Large intestine (tissue), 3 donors: ENCODE results near the gene SERPINA9. TPM values are rescaled to one million over a fixed set of nuclear protein-coding genes. Genes with fewer than 3 reads are reported as not detected.

ENCODE experiments used
- DNase-seq, 2 donors: peaks; one replicate each; pipeline versions ENCODE4 v3.0.0 to v3.0.0-alpha.2; 2013
- H3K27ac ChIP-seq: one replicate; pipeline ENCODE4 v1.5.1; 2013; ENCODE audit warnings: low read length
- H3K27me3 ChIP-seq: 2 replicates; pipeline ENCODE4 v1.6.1; 2013; ENCODE audit warnings: low read length; ENCODE audit not compliant: control insufficient read depth, insufficient read depth
- H3K36me3 ChIP-seq: 2 replicates; pipeline ENCODE4 v1.6.1; 2013; ENCODE audit warnings: low read length; ENCODE audit not compliant: control insufficient read depth, insufficient read depth
- H3K4me1 ChIP-seq: one replicate; pipeline ENCODE4 v1.6.1; 2013; ENCODE audit warnings: low read length; ENCODE audit not compliant: control insufficient read depth, insufficient read depth
- H3K4me3 ChIP-seq: one replicate; pipeline ENCODE4 v1.5.1; 2013; ENCODE audit warnings: low read length
- H3K9me3 ChIP-seq: one replicate; pipeline ENCODE4 v1.6.1; 2013; ENCODE audit warnings: mild to moderate bottlenecking, low read depth, low read length, moderate library complexity; ENCODE audit not compliant: control insufficient read depth
- WGBS: methylation state at CpG from one replicate; pipeline ENCODE4 v1.1.5; 2013; ENCODE audit warnings: low lambda C conversion rate; ENCODE audit not compliant: insufficient coverage; 5-methylcytosine and 5-hydroxymethylcytosine counted together
- polyA plus RNA-seq: library from polyadenylated mRNA; unstranded; fragments of 120-200 nt; gene quantifications from one replicate; pipeline ENCODE4 v1.2.1, GENCODE V29; 2013

SERPINA9 gene
- polyA plus RNA-seq, 1 donor, result not detected

DNA sequence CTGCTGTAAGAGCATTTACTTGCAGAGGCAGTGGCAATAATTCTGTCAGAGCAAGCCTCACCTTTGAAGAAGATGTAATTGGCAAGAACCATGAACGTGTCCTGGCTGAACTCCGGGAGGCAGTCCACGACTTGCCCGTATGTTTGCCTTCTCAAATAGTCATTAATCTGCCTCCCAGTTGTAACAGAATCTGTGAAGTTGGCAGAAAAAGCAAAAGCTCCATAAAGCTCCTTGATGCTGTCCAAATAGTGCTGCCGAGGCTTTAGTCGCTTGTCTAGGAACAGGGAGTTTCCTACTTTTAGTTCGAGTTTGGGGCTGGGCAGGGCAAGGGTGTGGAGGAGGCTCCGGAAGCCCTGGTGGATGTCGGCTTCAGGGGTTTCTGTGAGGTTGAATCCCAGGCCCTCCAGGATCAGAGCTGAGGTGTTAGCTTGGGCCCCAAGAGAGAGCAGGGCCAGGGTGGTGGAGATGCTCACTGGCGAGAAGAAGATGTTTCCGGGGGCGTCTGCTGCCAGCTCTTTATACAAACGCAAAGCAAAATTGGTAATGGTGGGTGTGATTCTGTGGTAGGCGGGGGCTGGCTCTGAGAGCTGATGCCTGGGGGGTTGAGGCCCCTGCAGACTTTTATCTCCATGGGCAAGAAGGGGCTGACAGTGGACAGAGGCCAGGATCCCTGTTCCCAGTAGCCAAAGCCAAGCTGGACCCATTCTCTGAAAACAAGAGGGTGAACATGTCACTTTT is 27.8 kb downstream of the SERPINA9 start:
- WGBS, result no CpG with 5 or more reads among the region's 14 CpGs
- H3K27me3 ChIP-seq, result peaks cover 6% of the 10 kb centered on the region
- peaks cover 5% of the 10 kb centered on the region for H3K4me1 ChIP-seq
- H3K36me3 ChIP-seq, result no peaks in the 10 kb centered on the region
- H3K4me3 ChIP-seq, result no peak overlapping the region
- DNase-seq, result no peak
- H3K9me3 ChIP-seq, result no peaks in the 10 kb centered on the region
- H3K27ac ChIP-seq, result no peak overlapping the region

DNA sequence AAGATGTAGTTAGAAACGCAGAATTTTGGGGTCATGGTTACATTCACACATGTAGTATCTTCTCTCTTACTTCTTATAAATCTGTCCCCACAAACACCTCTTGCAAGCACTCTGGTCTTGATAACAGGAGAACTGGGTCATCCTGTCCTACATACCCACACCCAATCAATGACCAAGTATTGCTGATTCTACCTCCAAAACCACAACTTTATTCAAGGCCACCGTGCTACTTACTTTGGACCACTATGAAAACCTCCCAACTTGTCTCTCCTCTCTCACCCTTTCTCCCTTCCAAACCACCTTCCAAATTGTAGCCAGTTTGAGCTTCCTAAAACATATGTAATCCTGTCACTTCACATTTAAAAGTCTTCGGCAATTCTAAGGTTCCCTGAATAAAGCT is 28.8 kb downstream of the SERPINA9 start:
- peaks cover 6% of the 10 kb centered on the region for H3K27me3 ChIP-seq
- no peaks in the 10 kb centered on the region for H3K36me3 ChIP-seq
- peaks cover 5% of the 10 kb centered on the region for H3K4me1 ChIP-seq
- 100% methylated on average over 1 of the region's 3 CpGs for WGBS
- H3K4me3 ChIP-seq, result no peak overlapping the region
- no peak for DNase-seq
- H3K9me3 ChIP-seq, result no peaks in the 10 kb centered on the region
- H3K27ac ChIP-seq, result no peak overlapping the region

DNA sequence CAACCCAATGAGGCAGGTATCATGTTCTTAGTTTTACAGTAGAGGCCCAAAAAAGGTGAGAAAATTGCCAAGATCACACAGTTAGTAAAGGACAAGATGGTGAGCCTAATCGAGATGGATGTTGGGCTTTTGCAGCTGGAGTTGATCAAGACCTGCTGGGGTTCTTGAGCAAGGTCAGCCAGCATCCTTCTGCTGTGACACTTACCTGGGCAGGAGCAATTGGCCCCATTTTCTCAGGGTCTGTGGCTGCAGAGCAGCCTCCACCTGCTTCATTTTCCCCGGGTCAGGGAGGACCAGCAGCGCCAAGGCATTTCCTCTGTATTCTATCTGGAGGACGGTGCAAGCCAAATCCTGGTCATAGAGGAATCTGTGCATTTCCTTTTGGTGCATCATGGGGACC is 29.9 kb downstream of the SERPINA9 start:
- DNase-seq, result no peak
- Histone ChIP-seq H3K4me3 (no peak overlapping the region), H3K9me3 (no peaks in the 10 kb centered on the region), H3K36me3 (no peaks in the 10 kb centered on the region), H3K27me3 (peaks cover 6% of the 10 kb centered on the region), H3K4me1 (peaks cover 5% of the 10 kb centered on the region), H3K27ac (no peak overlapping the region)
- no CpG with 5 or more reads among the region's 4 CpGs for WGBS

DNA sequence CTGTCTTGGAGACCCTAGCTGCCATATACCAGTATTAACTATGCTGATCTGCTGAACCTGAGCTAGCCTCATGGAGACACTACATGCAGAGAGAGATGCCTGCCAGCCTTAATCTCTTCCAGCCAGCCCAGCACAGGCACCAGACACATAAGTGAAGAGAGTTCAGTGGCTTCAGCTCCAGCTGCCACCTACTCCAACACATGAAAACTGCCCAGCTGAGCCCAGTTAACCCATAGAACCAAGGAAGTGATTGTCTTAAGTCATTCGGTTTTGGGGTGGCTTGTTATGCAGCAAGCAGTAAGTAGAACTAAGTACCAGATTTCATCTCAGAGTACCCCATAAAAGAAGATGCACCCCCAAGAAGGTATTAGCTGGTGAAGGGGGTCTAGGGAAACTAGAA is 31.0 kb downstream of the SERPINA9 start:
- Histone ChIP-seq H3K27me3 (peaks cover 6% of the 10 kb centered on the region), H3K27ac (no peak overlapping the region), H3K4me1 (no peaks in the 10 kb centered on the region), H3K9me3 (no peaks in the 10 kb centered on the region), H3K4me3 (no peak overlapping the region), H3K36me3 (no peaks in the 10 kb centered on the region)
- DNase-seq, result no peak
- WGBS, result 83% methylated on average over 1 of the region's 1 CpG

GRCh38 chr14:94441531-94442205 is 34.3 kb downstream of the SERPINA9 start:
- DNase-seq, result no peak
- no peaks in the 10 kb centered on the region for H3K36me3 ChIP-seq
- H3K9me3 ChIP-seq, result no peaks in the 10 kb centered on the region
- no peaks in the 10 kb centered on the region for H3K4me1 ChIP-seq
- H3K27me3 ChIP-seq, result no peaks in the 10 kb centered on the region
- no peak overlapping the region for H3K27ac ChIP-seq
- H3K4me3 ChIP-seq, result no peak overlapping the region
- WGBS, result 95% methylated on average over 2 of the region's 12 CpGs

GRCh38 chr14:94441130-94441529 is 34.9 kb downstream of the SERPINA9 start:
- no peak overlapping the region for H3K4me3 ChIP-seq
- H3K27ac ChIP-seq, result no peak overlapping the region
- H3K9me3 ChIP-seq, result no peaks in the 10 kb centered on the region
- no peak for DNase-seq
- H3K36me3 ChIP-seq, result no peaks in the 10 kb centered on the region
- WGBS, result 100% methylated on average over 1 of the region's 4 CpGs
- no peaks in the 10 kb centered on the region for H3K27me3 ChIP-seq
- no peaks in the 10 kb centered on the region for H3K4me1 ChIP-seq

GRCh38 chr14:94439453-94440057 is 36.4 kb downstream of the SERPINA9 start:
- WGBS, result no CpG with 5 or more reads among the region's 5 CpGs
- no peaks in the 10 kb centered on the region for H3K9me3 ChIP-seq
- H3K36me3 ChIP-seq, result no peaks in the 10 kb centered on the region

DNA sequence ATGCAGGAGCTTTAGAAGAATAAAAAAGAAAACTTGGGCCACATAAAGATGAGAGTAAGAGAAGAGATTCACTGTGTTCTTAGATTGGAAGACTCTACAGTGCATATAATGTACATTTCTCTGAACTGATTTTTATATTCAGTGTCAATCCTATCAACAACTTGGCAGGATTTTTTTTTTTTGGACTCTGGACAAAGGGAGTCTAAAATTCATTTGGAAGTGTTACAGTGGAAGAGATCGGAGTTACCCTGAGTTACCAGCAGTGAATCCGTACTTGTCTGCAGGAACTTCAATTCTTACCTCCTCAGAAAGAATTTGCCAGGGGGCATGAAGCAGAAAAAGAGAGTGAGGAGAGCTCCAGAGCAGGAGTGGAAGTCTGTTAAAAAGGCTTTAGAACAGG is 47.4 kb downstream of the SERPINA9 start:
- no CpG with 5 or more reads among the region's 2 CpGs for WGBS
- H3K9me3 ChIP-seq, result no peaks in the 10 kb centered on the region

More at GRCh38 chr14:94439453-94440057, 36.4 kb downstream of the SERPINA9 start:
- DNase-seq, result no peak
- H3K27me3 ChIP-seq, result no peaks in the 10 kb centered on the region
- H3K27ac ChIP-seq, result no peak overlapping the region
- no peaks in the 10 kb centered on the region for H3K4me1 ChIP-seq
- H3K4me3 ChIP-seq, result no peak overlapping the region

GRCh38 chr14:94427016-94427613 is 48.9 kb downstream of the SERPINA9 start:
- WGBS, result 70% methylated on average over 8 of the region's 9 CpGs
- DNase-seq, result no peak
- no peaks in the 10 kb centered on the region for H3K4me1 ChIP-seq
- peaks cover 3% of the 10 kb centered on the region for H3K27me3 ChIP-seq
- H3K9me3 ChIP-seq, result no peaks in the 10 kb centered on the region
- H3K27ac ChIP-seq, result no peak overlapping the region
- no peak overlapping the region for H3K4me3 ChIP-seq
- no peaks in the 10 kb centered on the region for H3K36me3 ChIP-seq

More for the DNA sequence above, 47.4 kb downstream of the SERPINA9 start:
- no peaks in the 10 kb centered on the region for H3K36me3 ChIP-seq
- H3K4me1 ChIP-seq, result no peaks in the 10 kb centered on the region
- no peak overlapping the region for H3K27ac ChIP-seq
- DNase-seq, result no peak
- peaks cover 3% of the 10 kb centered on the region for H3K27me3 ChIP-seq
- no peak overlapping the region for H3K4me3 ChIP-seq

DNA sequence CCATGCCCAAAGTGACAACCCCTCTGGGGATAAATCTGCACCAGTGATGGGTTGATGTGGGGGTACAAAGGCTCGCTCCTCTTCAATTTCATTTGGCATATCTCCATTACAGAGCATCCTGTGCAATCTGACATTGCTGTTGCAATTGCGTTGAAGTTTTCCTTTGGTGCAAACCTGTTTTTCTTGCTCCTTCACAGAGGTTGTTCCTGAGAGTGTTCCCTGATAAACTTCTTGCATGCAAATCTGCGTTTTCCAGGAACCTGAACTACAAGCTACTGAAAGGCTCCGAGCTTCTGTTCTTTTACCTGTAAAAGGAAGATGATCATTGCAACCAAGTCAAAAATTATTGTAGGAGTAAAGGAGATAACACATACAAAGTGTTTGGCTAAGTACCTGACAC is 49.5 kb downstream of the SERPINA9 start:
- no peaks in the 10 kb centered on the region for H3K4me1 ChIP-seq
- H3K36me3 ChIP-seq, result no peaks in the 10 kb centered on the region
- no peak for DNase-seq
- no peak overlapping the region for H3K4me3 ChIP-seq
- H3K9me3 ChIP-seq, result no peaks in the 10 kb centered on the region
- peaks cover 3% of the 10 kb centered on the region for H3K27me3 ChIP-seq
- no CpG with 5 or more reads among the region's 4 CpGs for WGBS
- no peak overlapping the region for H3K27ac ChIP-seq
